Endothelial cell of umbilical vein (primary cell): ENCODE results near the gene VMP1. TPM values are rescaled to one million over a fixed set of nuclear protein-coding genes. Genes with fewer than 3 reads are reported as not detected.

ENCODE experiments used
- BruUV-seq: library from RNA; stranded (reverse); fragments of 400-500 nt; replicated peaks from 2 replicates; lab custom pipeline; 2021; lab: Mats Ljungman, UMichigan
- CTCF ChIA-PET: fragments of 300-600, 350-600 bp; sonication (Branson Sonifier 250); formaldehyde crosslinking; loops from one replicate; lab custom pipeline; 2021; ENCODE audit warnings: antibody characterized with exemption, inconsistent platforms; lab: Charles Lee
- POLR2A ChIA-PET: fragments of 300-600, 350-600 bp; sonication (Branson Sonifier 250); formaldehyde crosslinking; loops from one replicate; lab custom pipeline; 2021; ENCODE audit warnings: antibody characterized with exemption, inconsistent platforms; lab: Charles Lee
- DNase-seq: peaks from one replicate; pipeline ENCODE4 v3.0.0-alpha.2; 2011; ENCODE audit warnings: low read depth, low spot score
- FAIRE-seq: peaks from 2 replicates; lab custom pipeline; 2011; peaks lifted over from hg19 to GRCh38; lab: Jason Lieb, UNC
- H2AFZ ChIP-seq: 2 replicates; pipeline ENCODE4 v1.6.0; 2012; ENCODE audit warnings: low read depth, low read length, control low read depth, inconsistent platforms
- H3K27ac ChIP-seq: 2 replicates; pipeline ENCODE4 v1.5.1; 2011; ENCODE audit warnings: low read depth, mild to moderate bottlenecking, control low read depth, low read length, moderate library complexity; ENCODE audit not compliant: insufficient read depth
- H3K27me3 ChIP-seq, 2 experiments: 2 replicates each; pipeline versions ENCODE4 v1.6.0 to v1.6.1; 2011; ENCODE audit warnings: low read length in 2 of 2, mixed read lengths in 1 of 2; ENCODE audit not compliant: control insufficient read depth in 2 of 2, insufficient read depth in 2 of 2
- H3K36me3 ChIP-seq, 2 experiments: 2 replicates in 1 of 2; 3 replicates in 1 of 2; pipeline ENCODE4 v1.5.1; 2011; ENCODE audit warnings: low read length in 2 of 2, mild to moderate bottlenecking in 1 of 2, moderate library complexity in 1 of 2; ENCODE audit not compliant: control insufficient read depth in 2 of 2, insufficient read depth in 2 of 2; ENCODE audit errors: extremely low read depth in 1 of 2
- H3K4me1 ChIP-seq: 3 replicates; pipeline ENCODE4 v1.5.1; 2011; ENCODE audit warnings: mild to moderate bottlenecking, low read length; ENCODE audit not compliant: control insufficient read depth, insufficient read depth; ENCODE audit errors: extremely low read depth
- H3K4me2 ChIP-seq: 2 replicates; pipeline ENCODE4 v1.6.1; 2011; ENCODE audit warnings: low read length, control low read depth, mixed read lengths; ENCODE audit not compliant: insufficient read depth
- H3K4me3 ChIP-seq, 3 experiments: fragments of 200-600 bp in 1 of 3; sonication (generic), shearing (Covaris generic) in 1 of 3; replicated peaks in 1 of 3; 2 replicates each; pipeline ENCODE4 v1.5.1; 2011 to 2016; ENCODE audit warnings: control low read depth in 3 of 3, low read length in 3 of 3, mild to moderate bottlenecking in 2 of 3, inconsistent platforms in 1 of 3, low read depth in 1 of 3, moderate library complexity in 1 of 3; ENCODE audit not compliant: insufficient read depth in 1 of 3
- H3K79me2 ChIP-seq: 2 replicates; pipeline ENCODE4 v1.6.0; 2012; ENCODE audit warnings: low read length, inconsistent platforms; ENCODE audit not compliant: control insufficient read depth, insufficient read depth
- H3K9ac ChIP-seq: replicated peaks from 2 replicates; pipeline ENCODE3; 2011; ENCODE audit warnings: low read length, control low read depth; ENCODE audit not compliant: insufficient read depth; ENCODE audit errors: extremely low read depth
- H3K9me1 ChIP-seq: replicated peaks from 3 replicates; pipeline ENCODE4 v1.6.0; 2011; ENCODE audit warnings: mild to moderate bottlenecking, low read length; ENCODE audit not compliant: control insufficient read depth, insufficient read depth; ENCODE audit errors: extremely low read depth
- H3K9me3 ChIP-seq: replicated peaks from 2 replicates; pipeline ENCODE4 v1.5.1; 2012; ENCODE audit warnings: low read length, inconsistent platforms; ENCODE audit not compliant: control insufficient read depth, insufficient read depth
- H4K20me1 ChIP-seq: replicated peaks from 2 replicates; pipeline ENCODE3; 2011; ENCODE audit warnings: mild to moderate bottlenecking, low read length; ENCODE audit not compliant: control insufficient read depth, insufficient read depth; ENCODE audit errors: extremely low read depth
- CTCF ChIP-seq, 2 donors: IDR thresholded peaks; 1 replicate in 1 of 2; 2 replicates in 1 of 2; pipeline ENCODE4 v1.5.1; 2011; ENCODE audit warnings: low read length in 2 of 2, mild to moderate bottlenecking in 2 of 2, moderate library complexity in 2 of 2, control low read depth in 1 of 2, inconsistent platforms in 1 of 2, low read depth in 1 of 2; ENCODE audit not compliant: insufficient read depth in 1 of 2; ENCODE audit errors: extremely low read depth in 1 of 2
- EZH2 ChIP-seq: IDR thresholded peaks from 2 replicates; pipeline ENCODE4 v1.6.1; 2012; ENCODE audit warnings: borderline replicate concordance, low read depth, mild to moderate bottlenecking, moderate library complexity, low read length, inconsistent platforms; ENCODE audit not compliant: severe bottlenecking
- FOS ChIP-seq: IDR thresholded peaks from 2 replicates; pipeline ENCODE4 v1.6.1; 2011; ENCODE audit warnings: mild to moderate bottlenecking, low read length, moderate library complexity, borderline replicate concordance; ENCODE audit not compliant: insufficient read depth
- GATA2 ChIP-seq: IDR thresholded peaks from 2 replicates; pipeline ENCODE4 v1.7.0; 2011; ENCODE audit warnings: low read depth, mild to moderate bottlenecking, moderate library complexity, mixed read lengths, low read length; ENCODE audit not compliant: insufficient read length, insufficient read depth
- JUN ChIP-seq: IDR thresholded peaks from 2 replicates; pipeline ENCODE4 v1.6.1; 2011; ENCODE audit warnings: borderline replicate concordance, low read depth; ENCODE audit not compliant: insufficient read length, insufficient read depth
- MAX ChIP-seq: IDR thresholded peaks from 2 replicates; pipeline ENCODE4 v1.6.1; 2011; ENCODE audit not compliant: insufficient read depth, insufficient read length
- MYC ChIP-seq: IDR thresholded peaks from one replicate; pipeline ENCODE4 v1.6.1; 2011; ENCODE audit warnings: mild to moderate bottlenecking, low read depth, low read length
- POLR2A ChIP-seq: IDR thresholded peaks from 2 replicates; pipeline ENCODE4 v1.6.1; 2012; ENCODE audit warnings: low read depth, mild to moderate bottlenecking, control low read depth, low read length
- POLR2AphosphoS5 ChIP-seq: IDR thresholded peaks from 2 replicates; pipeline ENCODE4 v1.6.1; 2012; ENCODE audit warnings: low read depth, mild to moderate bottlenecking, control low read depth, low read length, moderate library complexity; ENCODE audit not compliant: insufficient read depth
- dilution Hi-C: fragments of 300-500 bp; cut with MboI; formaldehyde crosslinking; loops from one replicate; pipeline ENCODE4 v1.15.0; 2019; ENCODE audit warnings: low sequenced_read_pairs; ENCODE audit not compliant: extremely low pct_ligation_motif_present
- intact Hi-C: fragments of 100-400 bp; cut with micrococcal nuclease; formaldehyde crosslinking; loops from one replicate; pipeline ENCODE4 v1.10.0; 2022
- polyA plus RNA-seq, 4 experiments: library from polyadenylated mRNA; depleted of rRNA in 3 of 4; stranded (reverse) in 3 of 4; unstranded in 1 of 4; fragments of >200 nt; gene quantifications; 2 replicates each; pipeline versions ENCODE4 v1.2.1 to v1.2.3, GENCODE V29; 2011 to 2012; ENCODE audit warnings: missing spikeins in 1 of 4
- total RNA-seq: library from RNA; stranded (reverse); gene quantifications from 2 replicates; pipeline ENCODE4 v1.2.3, GENCODE V29; 2021

Gene VMP1
- total and polyA plus RNA-seq, 2 donors (not counting 3 experiments of a cell fraction or from before 2014, with no cell fraction given) = 138 to 270 TPM

DNA sequence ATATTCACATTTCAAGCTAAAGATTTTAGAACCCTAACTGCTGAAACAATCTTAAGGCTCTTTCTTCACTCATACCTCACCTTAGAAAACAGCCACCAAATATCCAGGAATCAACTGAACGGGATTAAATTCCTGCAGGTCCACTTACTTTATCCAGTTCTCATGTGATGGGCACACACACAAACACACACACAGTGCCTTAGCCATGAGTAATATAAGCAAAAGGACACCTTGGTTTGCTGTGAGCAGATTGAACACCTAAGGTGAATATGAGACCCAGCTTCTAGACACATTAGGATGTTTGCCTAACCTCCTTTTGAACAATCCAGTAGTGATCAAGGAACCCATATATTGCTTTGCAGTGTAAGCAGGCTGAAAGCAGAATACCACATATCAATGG is 103.8 kb downstream of the VMP1 start:
- no peak overlapping the region for H3K27ac ChIP-seq
- POLR2A ChIA-PET = no interaction called here
- no peaks in the 10 kb centered on the region for H3K4me1 ChIP-seq
- no peaks in the 10 kb centered on the region for H3K9me1 ChIP-seq
- DNase-seq = no peak
- no peaks in the 10 kb centered on the region for H4K20me1 ChIP-seq
- CTCF ChIA-PET = interaction anchor here (1.1 kb wide), 1 partner anchor 9 kb away, joined by 3 read pairs; no protein-coding TSS in a partner anchor
- no peak overlapping the region for H2AFZ ChIP-seq
- no peak for FAIRE-seq
- no peak for TF ChIP-seq CTCF (IDR thresholded peaks at IDR 0.05; ENCODE audit: extremely low read depth in 1 of 2, insufficient read depth in 1 of 2, low read depth in 1 of 2, low read length in 2 of 2)
- no peak for TF ChIP-seq JUN
- no peak for TF ChIP-seq GATA2
- TF ChIP-seq MAX = no peak
- TF ChIP-seq POLR2A = no peak
- TF ChIP-seq POLR2AphosphoS5 = no peak
- no peak for TF ChIP-seq MYC
- no peak for TF ChIP-seq FOS
- TF ChIP-seq EZH2 = no peak
- no peak overlapping the region for H3K4me3 ChIP-seq
- H3K79me2 ChIP-seq = no peaks in the 10 kb centered on the region
- dilution Hi-C loops (no loop called here), intact Hi-C loops (no loop called here)
- no peaks in the 10 kb centered on the region for H3K9me3 ChIP-seq
- no TSS peak for BruUV-seq
- H3K36me3 ChIP-seq = peaks cover 0 to 4% of the 10 kb centered on the region in 2 experiments
- H3K4me2 ChIP-seq = no peak overlapping the region
- H3K27me3 ChIP-seq = no peaks in the 10 kb centered on the region
- H3K9ac ChIP-seq = no peak overlapping the region
